Ishikawa (cell line): ENCODE results near the gene RUNX1.

ENCODE experiments used
- CREB1 ChIP-seq: IDR thresholded peaks from 2 replicates; pipeline ENCODE4 v1.6.1; 2012; ENCODE audit warnings: low read depth
- EP300 ChIP-seq: IDR thresholded peaks from 2 replicates; pipeline ENCODE4 v1.6.1; 2012; ENCODE audit warnings: borderline replicate concordance
- FOXM1 ChIP-seq: IDR thresholded peaks from 2 replicates; pipeline ENCODE4 v1.6.1; 2012; ENCODE audit warnings: low read depth, borderline replicate concordance
- MAX ChIP-seq: IDR thresholded peaks from 2 replicates; pipeline ENCODE4 v1.6.1; 2012
- RAD21 ChIP-seq: IDR thresholded peaks from 2 replicates; pipeline ENCODE4 v1.6.1; 2012; ENCODE audit warnings: low read depth
- REST ChIP-seq: IDR thresholded peaks from 2 replicates; pipeline ENCODE4 v1.6.1; 2012; ENCODE audit warnings: low read depth, mild to moderate bottlenecking
- TAF1 ChIP-seq: IDR thresholded peaks from 2 replicates; pipeline ENCODE4 v1.6.1; 2012; ENCODE audit warnings: low read depth, mild to moderate bottlenecking
- TCF12 ChIP-seq: IDR thresholded peaks from 2 replicates; pipeline ENCODE4 v1.6.1; 2012; ENCODE audit warnings: low read depth
- YY1 ChIP-seq: IDR thresholded peaks from 2 replicates; pipeline ENCODE4 v1.6.1; 2012; ENCODE audit warnings: low read depth

- TF ChIP-seq YY1 (no peak), EP300 (no peak), MAX (no peak), FOXM1 (no peak), CREB1 (no peak), RAD21 (no peak), TCF12 (no peak), REST (no peak), TAF1 (no peak)
Measured at GRCh38 chr21:34834290-34834689, 214.8 kb downstream of the RUNX1 start.
